Suppressor macrophage (primary cell): ENCODE data around the gene PRKACB.
"Not testable (repeated sequence)": the region's sequence is repeated elsewhere in the genome, so short reads cannot be mapped to it uniquely, and the experiment has no call there.

ENCODE experiments used
- DNase-seq, 4 experiments: peaks; one replicate each; pipeline ENCODE4 v3.0.0-alpha.2; 2020 to 2022

The PRKACB gene

GRCh38 chr1:84223751-84224432 lies 79.8 kb downstream of the PRKACB start:
- DNase-seq: no peak

DNA sequence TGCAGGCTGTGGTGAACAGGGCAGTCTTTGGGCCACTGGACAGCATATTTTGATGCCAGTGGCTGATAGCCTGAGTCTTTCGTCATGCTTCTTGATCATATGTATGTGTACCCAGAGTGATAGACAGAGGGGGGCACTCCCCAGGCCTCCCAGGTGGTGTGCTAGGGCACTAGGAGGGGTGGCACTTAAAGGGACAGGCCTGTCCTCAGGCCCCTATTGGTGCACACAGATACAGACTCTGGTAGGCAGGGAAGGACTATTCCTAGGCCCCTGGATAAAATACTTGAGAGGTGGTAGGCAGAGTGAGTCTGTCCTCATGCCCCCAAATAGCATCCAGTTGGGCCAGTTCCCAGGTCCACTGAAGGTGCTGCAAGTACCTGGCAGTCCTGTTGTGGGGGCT lies 80.8 kb downstream of the PRKACB start:
- DNase-seq: no peak

GRCh38 chr1:84225646-84226045 lies 81.6 kb downstream of the PRKACB start:
- peak; percentile 36 to 64 (median 54) for DNase-seq

GRCh38 chr1:84232676-84233075 lies 88.6 kb downstream of the PRKACB start:
- not testable (repeated sequence) for DNase-seq

GRCh38 chr1:84236256-84236655 lies 92.2 kb downstream of the PRKACB start:
- DNase-seq: peak; percentile 8 to 40 (median 26)

DNA sequence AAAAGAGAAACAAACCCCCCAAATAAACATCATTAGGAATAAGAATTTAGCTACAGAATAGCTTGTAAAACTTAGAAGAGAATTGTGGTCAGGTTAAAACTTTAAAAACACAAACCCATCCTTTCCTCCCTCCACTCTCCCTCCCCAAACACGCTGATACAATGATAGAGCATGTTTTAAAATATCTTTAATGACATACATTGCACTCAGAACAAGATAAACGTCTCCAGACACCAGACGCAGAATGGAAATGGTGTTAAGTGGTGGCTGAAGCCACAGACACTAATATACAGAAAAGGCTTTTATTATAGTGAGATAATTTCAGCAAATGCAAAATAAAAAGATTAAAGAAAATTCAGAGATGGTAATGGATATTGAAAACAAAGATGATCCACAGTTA lies 98.6 kb downstream of the PRKACB start:
- DNase-seq: no peak

DNA sequence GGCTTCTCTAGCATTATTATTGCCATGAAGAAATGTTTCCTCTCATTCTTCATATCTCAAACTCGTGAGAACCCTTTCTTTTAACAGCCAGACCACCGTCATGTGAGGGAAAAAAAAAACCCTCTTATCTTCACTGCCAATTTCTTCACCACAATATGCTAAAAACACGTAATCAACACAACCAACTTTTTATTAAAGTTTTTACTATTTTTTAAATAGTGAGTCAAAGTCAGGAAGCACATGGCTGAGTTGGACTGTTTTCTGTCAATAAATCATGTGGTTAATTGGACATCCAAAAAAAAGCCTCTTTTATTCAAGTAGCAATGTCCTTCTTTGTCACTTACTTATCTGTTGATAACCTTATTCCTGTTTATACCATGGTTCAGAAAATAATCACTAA lies 101.5 kb downstream of the PRKACB start:
- DNase-seq: peak in 2 of 4 experiments; percentile 7 to 10

- peak in 2 of 4 experiments; percentile 8 to 24 for DNase-seq
Measured at GRCh38 chr1:84246213-84246612, 102.1 kb downstream of the PRKACB start.

DNA sequence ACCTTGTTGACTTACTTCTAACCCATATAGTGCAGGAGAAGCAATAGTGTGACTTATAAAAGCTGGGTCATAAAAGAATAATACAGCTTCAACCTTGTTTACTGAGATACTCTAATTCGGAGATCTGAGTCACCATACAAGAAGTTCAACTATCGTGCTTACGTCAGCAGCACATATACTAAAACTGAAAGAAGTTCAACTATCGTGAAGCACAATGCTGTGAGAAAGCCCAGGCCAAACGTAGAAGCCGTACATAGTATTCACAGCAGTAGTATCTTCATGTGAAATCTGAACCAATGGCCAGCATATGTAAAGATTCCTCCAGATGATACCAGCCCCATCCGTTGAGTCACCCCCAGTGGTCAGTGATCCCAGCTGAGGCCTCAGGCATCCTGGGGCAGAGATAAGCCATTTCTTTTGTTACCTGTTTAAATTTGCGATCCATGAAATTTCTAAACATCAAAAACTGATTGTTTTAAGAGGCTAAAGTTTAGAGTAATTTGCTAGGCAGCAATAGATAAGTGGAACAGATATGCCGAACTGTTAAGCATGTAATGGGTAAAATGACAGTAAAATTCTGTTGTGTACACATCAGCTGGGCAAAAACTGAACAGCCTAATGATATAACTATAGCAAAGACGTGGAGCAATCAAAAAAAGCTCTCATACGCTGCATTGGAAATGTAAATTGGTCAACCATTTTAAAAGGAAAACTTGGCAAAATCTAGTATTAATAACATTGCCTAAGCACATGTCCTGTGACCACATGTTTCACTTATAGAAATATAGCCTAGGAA lies 103.6 kb downstream of the PRKACB start:
- DNase-seq: no peak

- no peak for DNase-seq
Measured at GRCh38 chr1:84250668-84251067, 106.6 kb downstream of the PRKACB start.

GRCh38 chr1:84253036-84253435 lies 109.0 kb downstream of the PRKACB start:
- DNase-seq: no peak

- DNase-seq: no peak
Measured at GRCh38 chr1:84253891-84254290, 109.8 kb downstream of the PRKACB start.

- DNase-seq: no peak
Measured at GRCh38 chr1:84254703-84255238, 110.7 kb downstream of the PRKACB start.

- DNase-seq: no peak
Measured at GRCh38 chr1:84255582-84255981, 111.5 kb downstream of the PRKACB start.

DNA sequence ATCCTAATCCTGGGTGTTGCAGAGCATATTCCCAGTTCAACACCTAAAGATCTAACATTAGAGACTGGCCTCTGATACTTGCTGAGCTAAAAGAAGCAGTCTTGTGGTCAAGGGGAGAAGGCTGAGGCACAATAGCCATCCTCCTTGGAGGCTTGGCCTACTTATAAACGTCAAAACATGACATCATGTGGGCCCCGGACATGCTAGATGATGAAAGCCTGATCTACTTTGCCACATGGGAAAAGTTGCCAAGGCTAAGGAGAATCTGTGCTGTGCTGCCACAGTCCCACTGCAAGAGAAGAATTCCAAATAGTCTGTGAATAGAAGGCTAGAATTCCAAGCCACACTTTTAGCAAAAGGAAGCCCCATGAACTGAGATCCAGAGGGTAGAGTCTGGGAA lies 113.5 kb downstream of the PRKACB start:
- DNase-seq: no peak

GRCh38 chr1:84259376-84259775 lies 115.3 kb downstream of the PRKACB start:
- no peak for DNase-seq

- no peak for DNase-seq
Measured at GRCh38 chr1:84259989-84260388, 115.9 kb downstream of the PRKACB start.

GRCh38 chr1:84260852-84261518 lies 116.9 kb downstream of the PRKACB start:
- no peak for DNase-seq

GRCh38 chr1:84264961-84265360 lies 120.9 kb downstream of the PRKACB start:
- peak in 2 of 4 experiments; percentile 16 to 28 for DNase-seq

GRCh38 chr1:84265867-84266266 lies 121.8 kb downstream of the PRKACB start:
- no peak for DNase-seq

- no peak for DNase-seq
Measured at GRCh38 chr1:84266748-84267147, 122.7 kb downstream of the PRKACB start.

DNA sequence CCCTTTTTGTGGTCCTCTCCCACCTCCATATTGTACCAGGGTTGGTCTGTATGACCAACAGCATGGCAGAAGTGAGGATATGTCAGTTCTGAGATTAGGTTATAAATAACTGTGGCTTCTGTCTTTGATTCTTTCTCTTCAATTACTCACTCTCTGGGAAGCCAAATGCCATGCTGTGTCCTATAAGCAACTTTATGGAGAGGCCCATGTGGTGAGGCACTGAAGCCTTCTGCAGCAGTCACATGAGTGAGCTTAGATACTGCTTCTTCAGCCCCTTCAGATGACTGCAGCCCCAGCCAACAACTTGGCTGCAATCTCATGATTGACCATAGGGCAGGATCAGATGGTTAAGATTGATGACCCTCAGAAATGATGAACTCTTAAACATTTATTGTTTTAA lies 123.4 kb downstream of the PRKACB start:
- peak in 1 of 4 experiments; percentile 4 for DNase-seq

GRCh38 chr1:84268346-84268745 lies 124.3 kb downstream of the PRKACB start:
- no peak for DNase-seq
